Measurements from ENCODE around the gene B3GNT3. TPM values are rescaled to one million over a fixed set of nuclear protein-coding genes. Genes with fewer than 3 reads are reported as not detected.

B3GNT3 gene
- total and polyA plus RNA-seq, 2 of the 13 experiments (the other 11 are each of a cell fraction or from before 2014, with no cell fraction given): 0.86 to 4.0 TPM

DNA sequence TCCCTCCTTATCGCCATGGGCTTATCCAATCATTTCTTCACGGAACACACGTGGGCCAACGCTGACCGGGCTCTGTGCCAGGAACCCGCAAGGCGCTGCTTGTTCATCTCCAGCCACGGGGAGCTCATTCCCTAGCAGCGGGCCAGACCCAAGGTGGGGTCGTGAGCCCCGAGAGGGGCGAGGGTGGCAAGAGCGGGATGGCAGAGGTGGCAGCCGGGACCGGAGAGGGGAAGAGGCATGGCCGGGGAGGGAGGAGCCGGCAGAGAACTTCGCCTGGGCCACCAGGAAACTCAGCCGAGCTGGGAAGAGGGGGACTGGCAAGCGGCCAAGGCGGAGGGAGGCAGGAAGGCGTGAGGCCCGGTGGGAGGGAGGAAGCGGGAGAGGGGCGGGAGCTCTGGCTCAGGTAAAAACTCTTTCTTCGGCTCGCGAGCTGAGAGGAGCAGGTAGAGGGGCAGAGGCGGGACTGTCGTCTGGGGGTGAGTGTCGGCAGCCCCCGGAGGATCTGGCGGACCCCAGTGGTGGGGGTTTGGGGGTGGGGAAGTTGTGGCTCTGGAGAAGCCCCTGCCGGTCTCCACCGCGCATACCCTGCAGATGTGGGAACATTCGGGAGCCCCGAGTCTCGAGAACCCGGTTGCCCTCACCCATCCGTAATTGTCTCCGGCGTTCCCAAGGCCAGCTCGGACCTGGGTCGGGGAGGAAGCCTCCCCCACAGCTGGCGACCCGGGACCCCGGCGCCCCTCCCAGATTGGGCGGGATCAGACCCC is at the start of gene B3GNT3 (continued):
- TF ChIP-seq TARDBP (CRISPR knock-in tag; IDR thresholded peaks at IDR 0.05) (no peak), BRD4 (CRISPR knock-in tag; IDR thresholded peaks at IDR 0.05) (no peak), SIN3A (IDR thresholded peaks at IDR 0.05; ENCODE audit: borderline replicate concordance, low read depth, low read length) (peak; percentile 51; the same call in 1 of the 2 replicates), RNF2 (conservative IDR thresholded peaks at IDR 0.05; ENCODE audit: low read depth) (0 out of 2 replicates have a peak, but pooled peaks have one; percentile 43), POLR2A (IDR thresholded peaks at IDR 0.05; ENCODE audit: insufficient read depth in 1 of 2, low read depth in 2 of 2, low read length in 2 of 2) (no peak; a peak in 1 of 4 replicates), ATF7 (IDR thresholded peaks at IDR 0.05) (no peak), ATF7 (CRISPR knock-in tag; IDR thresholded peaks at IDR 0.05) (no peak), ZZZ3 (CRISPR knock-in tag; IDR thresholded peaks at IDR 0.05; ENCODE audit: borderline replicate concordance) (0 out of 2 replicates have a peak, but pooled peaks have one; percentile 31), SRSF1 (optimal IDR thresholded peaks at IDR 0.05; ENCODE audit: low read depth, low read length) (peak; percentile 48), HNRNPLL (IDR thresholded peaks at IDR 0.05; ENCODE audit: low read depth, low read length, poor library complexity, severe bottlenecking) (peak; percentile 64), ZNF746 (CRISPR knock-in tag; IDR thresholded peaks at IDR 0.05) (peak; percentile 92; the same call in 1 of the 2 replicates), BCL6 (CRISPR knock-in tag; IDR thresholded peaks at IDR 0.05) (no peak), ZMYM3 (CRISPR knock-in tag; IDR thresholded peaks at IDR 0.05) (peak; percentile 99), ASH2L (IDR thresholded peaks at IDR 0.05; ENCODE audit: insufficient read length, low read depth, low read length) (peak; percentile 44)
- TF ChIP-seq, protein P1, sequence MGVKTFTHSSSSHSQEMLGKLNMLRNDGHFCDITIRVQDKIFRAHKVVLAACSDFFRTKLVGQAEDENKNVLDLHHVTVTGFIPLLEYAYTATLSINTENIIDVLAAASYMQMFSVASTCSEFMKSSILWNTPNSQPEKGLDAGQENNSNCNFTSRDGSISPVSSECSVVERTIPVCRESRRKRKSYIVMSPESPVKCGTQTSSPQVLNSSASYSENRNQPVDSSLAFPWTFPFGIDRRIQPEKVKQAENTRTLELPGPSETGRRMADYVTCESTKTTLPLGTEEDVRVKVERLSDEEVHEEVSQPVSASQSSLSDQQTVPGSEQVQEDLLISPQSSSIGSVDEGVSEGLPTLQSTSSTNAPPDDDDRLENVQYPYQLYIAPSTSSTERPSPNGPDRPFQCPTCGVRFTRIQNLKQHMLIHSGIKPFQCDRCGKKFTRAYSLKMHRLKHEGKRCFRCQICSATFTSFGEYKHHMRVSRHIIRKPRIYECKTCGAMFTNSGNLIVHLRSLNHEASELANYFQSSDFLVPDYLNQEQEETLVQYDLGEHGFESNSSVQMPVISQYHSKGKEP (CRISPR knock-in tag; IDR thresholded peaks at IDR 0.05): no peak
- TF ChIP-seq, protein P2, sequence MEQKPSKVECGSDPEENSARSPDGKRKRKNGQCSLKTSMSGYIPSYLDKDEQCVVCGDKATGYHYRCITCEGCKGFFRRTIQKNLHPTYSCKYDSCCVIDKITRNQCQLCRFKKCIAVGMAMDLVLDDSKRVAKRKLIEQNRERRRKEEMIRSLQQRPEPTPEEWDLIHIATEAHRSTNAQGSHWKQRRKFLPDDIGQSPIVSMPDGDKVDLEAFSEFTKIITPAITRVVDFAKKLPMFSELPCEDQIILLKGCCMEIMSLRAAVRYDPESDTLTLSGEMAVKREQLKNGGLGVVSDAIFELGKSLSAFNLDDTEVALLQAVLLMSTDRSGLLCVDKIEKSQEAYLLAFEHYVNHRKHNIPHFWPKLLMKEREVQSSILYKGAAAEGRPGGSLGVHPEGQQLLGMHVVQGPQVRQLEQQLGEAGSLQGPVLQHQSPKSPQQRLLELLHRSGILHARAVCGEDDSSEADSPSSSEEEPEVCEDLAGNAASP (CRISPR knock-in tag; IDR thresholded peaks at IDR 0.05; ENCODE audit: borderline replicate concordance): 0 out of 2 replicates have a peak, but pooled peaks have one; percentile 16
- TF ChIP-seq, protein P3, sequence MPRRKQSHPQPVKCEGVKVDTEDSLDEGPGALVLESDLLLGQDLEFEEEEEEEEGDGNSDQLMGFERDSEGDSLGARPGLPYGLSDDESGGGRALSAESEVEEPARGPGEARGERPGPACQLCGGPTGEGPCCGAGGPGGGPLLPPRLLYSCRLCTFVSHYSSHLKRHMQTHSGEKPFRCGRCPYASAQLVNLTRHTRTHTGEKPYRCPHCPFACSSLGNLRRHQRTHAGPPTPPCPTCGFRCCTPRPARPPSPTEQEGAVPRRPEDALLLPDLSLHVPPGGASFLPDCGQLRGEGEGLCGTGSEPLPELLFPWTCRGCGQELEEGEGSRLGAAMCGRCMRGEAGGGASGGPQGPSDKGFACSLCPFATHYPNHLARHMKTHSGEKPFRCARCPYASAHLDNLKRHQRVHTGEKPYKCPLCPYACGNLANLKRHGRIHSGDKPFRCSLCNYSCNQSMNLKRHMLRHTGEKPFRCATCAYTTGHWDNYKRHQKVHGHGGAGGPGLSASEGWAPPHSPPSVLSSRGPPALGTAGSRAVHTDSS (CRISPR knock-in tag; conservative IDR thresholded peaks at IDR 0.05): no peak
- TF ChIP-seq, protein P4, sequence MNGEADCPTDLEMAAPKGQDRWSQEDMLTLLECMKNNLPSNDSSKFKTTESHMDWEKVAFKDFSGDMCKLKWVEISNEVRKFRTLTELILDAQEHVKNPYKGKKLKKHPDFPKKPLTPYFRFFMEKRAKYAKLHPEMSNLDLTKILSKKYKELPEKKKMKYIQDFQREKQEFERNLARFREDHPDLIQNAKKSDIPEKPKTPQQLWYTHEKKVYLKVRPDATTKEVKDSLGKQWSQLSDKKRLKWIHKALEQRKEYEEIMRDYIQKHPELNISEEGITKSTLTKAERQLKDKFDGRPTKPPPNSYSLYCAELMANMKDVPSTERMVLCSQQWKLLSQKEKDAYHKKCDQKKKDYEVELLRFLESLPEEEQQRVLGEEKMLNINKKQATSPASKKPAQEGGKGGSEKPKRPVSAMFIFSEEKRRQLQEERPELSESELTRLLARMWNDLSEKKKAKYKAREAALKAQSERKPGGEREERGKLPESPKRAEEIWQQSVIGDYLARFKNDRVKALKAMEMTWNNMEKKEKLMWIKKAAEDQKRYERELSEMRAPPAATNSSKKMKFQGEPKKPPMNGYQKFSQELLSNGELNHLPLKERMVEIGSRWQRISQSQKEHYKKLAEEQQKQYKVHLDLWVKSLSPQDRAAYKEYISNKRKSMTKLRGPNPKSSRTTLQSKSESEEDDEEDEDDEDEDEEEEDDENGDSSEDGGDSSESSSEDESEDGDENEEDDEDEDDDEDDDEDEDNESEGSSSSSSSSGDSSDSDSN (CRISPR knock-in tag; IDR thresholded peaks at IDR 0.05): 0 out of 2 replicates have a peak, but pooled peaks have one; percentile 53
- TF ChIP-seq, protein P5, sequence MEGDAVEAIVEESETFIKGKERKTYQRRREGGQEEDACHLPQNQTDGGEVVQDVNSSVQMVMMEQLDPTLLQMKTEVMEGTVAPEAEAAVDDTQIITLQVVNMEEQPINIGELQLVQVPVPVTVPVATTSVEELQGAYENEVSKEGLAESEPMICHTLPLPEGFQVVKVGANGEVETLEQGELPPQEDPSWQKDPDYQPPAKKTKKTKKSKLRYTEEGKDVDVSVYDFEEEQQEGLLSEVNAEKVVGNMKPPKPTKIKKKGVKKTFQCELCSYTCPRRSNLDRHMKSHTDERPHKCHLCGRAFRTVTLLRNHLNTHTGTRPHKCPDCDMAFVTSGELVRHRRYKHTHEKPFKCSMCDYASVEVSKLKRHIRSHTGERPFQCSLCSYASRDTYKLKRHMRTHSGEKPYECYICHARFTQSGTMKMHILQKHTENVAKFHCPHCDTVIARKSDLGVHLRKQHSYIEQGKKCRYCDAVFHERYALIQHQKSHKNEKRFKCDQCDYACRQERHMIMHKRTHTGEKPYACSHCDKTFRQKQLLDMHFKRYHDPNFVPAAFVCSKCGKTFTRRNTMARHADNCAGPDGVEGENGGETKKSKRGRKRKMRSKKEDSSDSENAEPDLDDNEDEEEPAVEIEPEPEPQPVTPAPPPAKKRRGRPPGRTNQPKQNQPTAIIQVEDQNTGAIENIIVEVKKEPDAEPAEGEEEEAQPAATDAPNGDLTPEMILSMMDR (CRISPR knock-in tag; IDR thresholded peaks at IDR 0.05): no peak

Data from HepG2 (cell line).